B cell (primary cell): ENCODE results near the gene LIN7B. TPM values are rescaled to one million over a fixed set of nuclear protein-coding genes. Genes with fewer than 3 reads are reported as not detected.
A peak's percentile ranks its signal among the peaks of the same experiment; 100 is the strongest.

ENCODE experiments used
- ATAC-seq: fragments of 200-7000 bp; cut with Tn5 transposase; one replicate; pipeline ENCODE4 v1.10.0; 2021; ENCODE audit warnings: low read depth, mild to moderate bottlenecking, moderate number of reproducible peaks, moderate library complexity
- CTCF ChIA-PET: fragments of 350-600 bp; sonication (Branson Sonifier 250); formaldehyde crosslinking; loops from one replicate; lab custom pipeline; 2021; ENCODE audit warnings: antibody characterized with exemption, inconsistent platforms; lab: Charles Lee
- POLR2A ChIA-PET: fragments of 350-600 bp; sonication (Branson Sonifier 250); formaldehyde crosslinking; loops from one replicate; lab custom pipeline; 2021; ENCODE audit warnings: antibody characterized with exemption; lab: Charles Lee
- DNase-seq: peaks from one replicate; pipeline ENCODE4 v3.0.0; 2013
- H2AFZ ChIP-seq: 2 replicates; pipeline ENCODE4 v1.6.1; 2012; ENCODE audit warnings: mild to moderate bottlenecking, low read depth, low read length; ENCODE audit not compliant: insufficient read depth, poor library complexity, severe bottlenecking
- H3K27ac ChIP-seq, 2 donors: 1 replicate in 1 of 2; 2 replicates in 1 of 2; pipeline ENCODE4 v1.5.1; 2012 to 2013; ENCODE audit warnings: low read length in 2 of 2, mild to moderate bottlenecking in 2 of 2, moderate library complexity in 1 of 2
- H3K27me3 ChIP-seq, 4 experiments: fragments of 200-600 bp in 1 of 4; sonication (generic) in 1 of 4; replicated peaks in 1 of 4; 1 replicate in 2 of 4; 2 replicates in 2 of 4; pipeline versions ENCODE4 v1.6.1 to v1.7.0; 2013 to 2016; ENCODE audit warnings: low read length in 3 of 4, mild to moderate bottlenecking in 2 of 4, mixed read lengths in 1 of 4, moderate library complexity in 1 of 4; ENCODE audit not compliant: insufficient read depth in 4 of 4, control insufficient read depth in 3 of 4; ENCODE audit errors: control extremely low read depth in 1 of 4
- H3K36me3 ChIP-seq, 2 experiments: replicated peaks in 1 of 2; 1 replicate in 1 of 2; 2 replicates in 1 of 2; pipeline versions ENCODE4 v1.6.1 to v1.7.1; 2013; ENCODE audit warnings: low read length in 1 of 2; ENCODE audit not compliant: insufficient read depth in 2 of 2, control insufficient read depth in 1 of 2; ENCODE audit errors: control extremely low read depth in 1 of 2, extremely low read depth in 1 of 2
- H3K4me1 ChIP-seq, 2 donors: fragments of 200-600 bp in 1 of 2; sonication (generic) in 1 of 2; 1 replicate in 1 of 2; 2 replicates in 1 of 2; pipeline versions ENCODE4 v1.5.1 to v1.6.1; 2013 to 2017; ENCODE audit warnings: low read length in 2 of 2; ENCODE audit not compliant: control insufficient read depth in 2 of 2, insufficient read depth in 2 of 2
- H3K4me2 ChIP-seq: replicated peaks from 2 replicates; pipeline ENCODE3; 2012; ENCODE audit warnings: mild to moderate bottlenecking, low read depth, low read length; ENCODE audit not compliant: poor library complexity, severe bottlenecking
- H3K4me3 ChIP-seq, 5 experiments: fragments of 200-600 bp in 1 of 5; sonication (generic) in 1 of 5; 1 replicate in 3 of 5; 2 replicates in 2 of 5; pipeline versions ENCODE4 v1.5.1 to v1.7.0; 2011 to 2016; ENCODE audit warnings: low read length in 4 of 5, mild to moderate bottlenecking in 4 of 5, low read depth in 2 of 5, control low read depth in 1 of 5, moderate library complexity in 1 of 5; ENCODE audit not compliant: insufficient read depth in 1 of 5; ENCODE audit errors: control extremely low read depth in 1 of 5, extremely low read depth in 1 of 5
- H3K79me2 ChIP-seq: fragments of 200-600 bp; sonication (generic); one replicate; pipeline ENCODE4 v1.6.0; 2016; ENCODE audit warnings: low read length; ENCODE audit not compliant: control insufficient read depth, insufficient read depth
- H3K9ac ChIP-seq: fragments of 200-600 bp; sonication (generic); 2 replicates; pipeline ENCODE4 v1.6.1; 2017; ENCODE audit warnings: mild to moderate bottlenecking, low read length, moderate library complexity
- H3K9me3 ChIP-seq, 3 donors: one replicate each; pipeline versions ENCODE4 v1.6.1 to v1.7.1; 2013; ENCODE audit warnings: low read length in 2 of 3; ENCODE audit not compliant: control insufficient read depth in 2 of 3, insufficient read depth in 1 of 3; ENCODE audit errors: control extremely low read depth in 1 of 3
- H4K20me1 ChIP-seq: 2 replicates; pipeline ENCODE4 v1.6.0; 2012; ENCODE audit warnings: mild to moderate bottlenecking, low read length; ENCODE audit not compliant: insufficient read depth, control insufficient read depth, poor library complexity, severe bottlenecking
- H3K27ac Mint-ChIP-seq: one replicate; pipeline ENCODE4 v1.8.0; 2021; ENCODE audit warnings: mixed read lengths
- H3K27me3 Mint-ChIP-seq: one replicate; pipeline ENCODE4 v1.8.0; 2021; ENCODE audit warnings: mixed read lengths
- H3K4me1 Mint-ChIP-seq: one replicate; pipeline ENCODE4 v1.8.0; 2021; ENCODE audit warnings: mixed read lengths
- H3K4me3 Mint-ChIP-seq: one replicate; pipeline ENCODE4 v1.8.0; 2021; ENCODE audit warnings: mixed read lengths
- H3K9me3 Mint-ChIP-seq: one replicate; pipeline ENCODE4 v1.8.0; 2022; ENCODE audit warnings: mixed read lengths; ENCODE audit not compliant: insufficient read depth
- CTCF ChIP-seq: fragments of 200-600 bp; IDR thresholded peaks from one replicate; pipeline ENCODE4 v1.8.0; 2022; ENCODE audit warnings: antibody characterized with exemption, mild to moderate bottlenecking
- EZH2 ChIP-seq: IDR thresholded peaks from 2 replicates; pipeline ENCODE4 v1.6.1; 2012; ENCODE audit warnings: borderline replicate concordance, low read depth, mild to moderate bottlenecking, moderate library complexity, low read length; ENCODE audit not compliant: insufficient read depth, poor library complexity, severe bottlenecking
- WGBS: methylation state at CpG from one replicate; pipeline ENCODE4 v1.1.5; 2013; ENCODE audit warnings: missing lambda C conversion rate; ENCODE audit not compliant: insufficient coverage; 5-methylcytosine and 5-hydroxymethylcytosine counted together
- intact Hi-C: fragments of 100-400 bp; cut with micrococcal nuclease; formaldehyde crosslinking; loops from one replicate; pipeline ENCODE4 v1.10.0; 2022
- polyA plus RNA-seq: library from polyadenylated mRNA; depleted of rRNA; stranded (reverse); fragments of >200 nt; gene quantifications from 2 replicates; pipeline ENCODE4 v1.2.3, GENCODE V29; 2012
- total RNA-seq, 2 donors: library from RNA; stranded (reverse); fragments of 120-200 nt in 1 of 2; gene quantifications; 1 replicate in 1 of 2; 2 replicates in 1 of 2; pipeline versions ENCODE4 v1.2.3 to v1.2.4, GENCODE V29; 2013 to 2022

Gene LIN7B
- total and polyA plus RNA-seq, 2 donors (not counting 1 experiment from before 2014, with no cell fraction given) = 7.4 to 12.4 TPM

- Histone ChIP-seq H3K27ac (peak overlapping the region in 1 of 2 donors; percentile 90), H3K4me2 (peak overlapping the region; percentile 93), H2AFZ (no peak overlapping the region), H4K20me1 (peaks cover 54% of the 10 kb centered on the region), H3K79me2 (peaks cover 57% of the 10 kb centered on the region), H3K4me1 (peaks cover 20 to 28% of the 10 kb centered on the region in 2 donors), H3K4me3 (peak overlapping the region; percentile 74 to 89 (median 82)), H3K9ac (peak overlapping the region; percentile 90), H3K9me3 (peaks cover 0 to 4% (median 0%) of the 10 kb centered on the region in 3 donors), H3K36me3 (peaks cover 0 to 40% of the 10 kb centered on the region in 2 experiments), H3K27me3 (peaks cover 0 to 3% (median 0%) of the 10 kb centered on the region in 4 experiments)
- POLR2A ChIA-PET = no interaction called here
- WGBS = 76% methylated on average over 8 of the region's 11 CpGs
- no peak for TF ChIP-seq EZH2
- TF ChIP-seq CTCF = no peak
- DNase-seq = peak; percentile 14
- H3K4me3 Mint-ChIP-seq = peak overlapping the region; percentile 93
- no peaks in the 10 kb centered on the region for H3K9me3 Mint-ChIP-seq
- H3K27me3 Mint-ChIP-seq = peaks cover 3% of the 10 kb centered on the region
- no peak for ATAC-seq
- intact Hi-C loops = loop anchor here (10.0 kb wide), 1 partner anchor 301 kb away; no protein-coding TSS in a partner anchor
- H3K4me1 Mint-ChIP-seq = peaks cover 33% of the 10 kb centered on the region
- CTCF ChIA-PET = interaction anchor here (0.7 to 1.9 kb wide), 2 partner anchors 11 to 712 kb away, joined by 3 to 8 read pairs; no protein-coding TSS in a partner anchor
- peak overlapping the region; percentile 87 for H3K27ac Mint-ChIP-seq
These were observed 27.9 kb upstream of the LIN7B start for GRCh38 chr19:49086296-49086695.

- H2AFZ ChIP-seq = no peak overlapping the region
- H3K27me3 ChIP-seq = no peaks in the 10 kb centered on the region
- peaks cover 10 to 13% of the 10 kb centered on the region in 2 donors for H3K4me1 ChIP-seq
- no peak overlapping the region for H3K4me2 ChIP-seq
- intact Hi-C loops = no loop called here
- ATAC-seq (no peak), DNase-seq (no peak)
- TF ChIP-seq CTCF (no peak), EZH2 (no peak)
- H3K9me3 ChIP-seq = no peaks in the 10 kb centered on the region
- no peak overlapping the region for H3K9ac ChIP-seq
- peaks cover 91% of the 10 kb centered on the region for H4K20me1 ChIP-seq
- Mint-ChIP-seq H3K9me3 (no peaks in the 10 kb centered on the region), H3K4me1 (peaks cover 24% of the 10 kb centered on the region), H3K27me3 (no peaks in the 10 kb centered on the region), H3K27ac (no peak overlapping the region), H3K4me3 (no peak overlapping the region)
- ChIA-PET CTCF (interaction anchor here (0.6 kb wide), 1 partner anchor 175 kb away, joined by 3 read pairs; no protein-coding TSS in a partner anchor), POLR2A (no interaction called here)
- H3K79me2 ChIP-seq = peaks cover 78% of the 10 kb centered on the region
- WGBS = 96% methylated on average over 15 of the region's 17 CpGs
- no peak overlapping the region for H3K27ac ChIP-seq
- peaks cover 0 to 66% of the 10 kb centered on the region in 2 experiments for H3K36me3 ChIP-seq
- no peak overlapping the region for H3K4me3 ChIP-seq
These were observed 22.7 kb upstream of the LIN7B start for GRCh38 chr19:49091391-49092038.
